ES-I3 (cell line): Measurements from ENCODE around the gene SRPRB.

Experiments
- H3K36me3 ChIP-seq: 2 replicates; pipeline ENCODE4 v1.6.1; 2013; ENCODE audit warnings: mild to moderate bottlenecking, low read length, control low read depth, moderate library complexity; ENCODE audit not compliant: insufficient read depth
- H3K4me1 ChIP-seq: 2 replicates; pipeline ENCODE4 v1.6.1; 2013; ENCODE audit warnings: mild to moderate bottlenecking, control low read depth, low read length; ENCODE audit not compliant: insufficient read depth
- H3K9ac ChIP-seq: 2 replicates; pipeline ENCODE4 v1.6.1; 2013; ENCODE audit warnings: low read depth, mild to moderate bottlenecking, low read length, moderate library complexity
- H3K9me3 ChIP-seq: 2 replicates; pipeline ENCODE4 v1.6.1; 2013; ENCODE audit warnings: mild to moderate bottlenecking, low read length, moderate library complexity; ENCODE audit not compliant: control insufficient read depth, insufficient read depth

Gene SRPRB

DNA sequence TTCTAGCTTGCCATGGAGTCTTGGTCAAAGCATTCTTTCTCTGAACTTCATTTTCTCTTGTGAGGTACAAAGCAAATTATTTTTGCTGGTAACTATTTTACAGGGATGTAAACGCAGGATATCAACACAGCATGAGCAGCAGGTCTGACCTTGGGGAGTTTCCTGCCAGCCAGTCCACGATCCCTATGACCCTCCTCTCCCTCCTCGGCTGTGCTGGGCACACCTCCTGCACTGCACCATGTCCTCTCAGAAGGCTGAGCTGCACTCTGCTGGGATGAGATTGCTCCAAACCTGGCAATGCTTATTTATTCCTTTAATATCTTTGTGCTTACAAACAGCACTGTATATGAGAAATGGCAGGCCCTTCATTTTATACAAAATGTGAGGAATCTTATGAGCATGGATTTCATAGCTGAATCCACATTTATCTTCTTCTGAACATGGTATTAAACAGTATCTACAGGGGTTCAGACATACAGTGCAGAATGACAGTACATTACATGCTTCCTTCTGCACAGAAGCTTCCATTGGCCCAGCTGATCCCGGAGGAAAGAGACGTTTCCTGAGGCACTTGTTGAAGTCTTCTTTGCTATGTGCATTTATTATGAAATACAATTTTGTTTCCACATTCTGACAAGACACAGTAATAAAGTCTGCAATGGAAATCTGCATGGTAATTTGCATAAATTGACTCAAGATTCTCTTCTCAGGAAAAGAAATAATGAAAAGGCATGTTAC is 48.8 kb downstream of the SRPRB start:
- H3K36me3 ChIP-seq, result no peaks in the 10 kb centered on the region
- no peak overlapping the region for H3K9ac ChIP-seq
- no peaks in the 10 kb centered on the region for H3K9me3 ChIP-seq
- peaks cover 13% of the 10 kb centered on the region for H3K4me1 ChIP-seq

DNA sequence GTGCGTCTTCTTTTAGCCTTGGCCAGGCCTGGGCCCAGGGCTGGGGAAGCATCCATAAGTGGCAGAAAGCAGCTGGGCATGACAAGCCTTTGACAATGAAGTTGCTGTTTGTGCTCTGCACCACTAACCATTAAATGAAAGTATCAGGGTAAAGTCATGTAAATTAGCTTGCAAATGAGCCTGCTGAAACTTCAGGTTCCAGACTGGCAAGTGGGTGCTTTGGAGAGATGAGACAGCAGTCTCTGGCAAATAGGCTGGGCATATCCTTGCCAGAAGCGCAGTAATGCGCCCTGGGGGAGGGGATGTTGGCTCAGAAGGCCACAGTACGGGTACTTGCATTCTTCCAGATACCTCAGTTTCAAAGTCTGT is 49.4 kb downstream of the SRPRB start:
- no peaks in the 10 kb centered on the region for H3K36me3 ChIP-seq
- no peaks in the 10 kb centered on the region for H3K9me3 ChIP-seq
- H3K9ac ChIP-seq, result no peak overlapping the region
- peaks cover 13% of the 10 kb centered on the region for H3K4me1 ChIP-seq

DNA sequence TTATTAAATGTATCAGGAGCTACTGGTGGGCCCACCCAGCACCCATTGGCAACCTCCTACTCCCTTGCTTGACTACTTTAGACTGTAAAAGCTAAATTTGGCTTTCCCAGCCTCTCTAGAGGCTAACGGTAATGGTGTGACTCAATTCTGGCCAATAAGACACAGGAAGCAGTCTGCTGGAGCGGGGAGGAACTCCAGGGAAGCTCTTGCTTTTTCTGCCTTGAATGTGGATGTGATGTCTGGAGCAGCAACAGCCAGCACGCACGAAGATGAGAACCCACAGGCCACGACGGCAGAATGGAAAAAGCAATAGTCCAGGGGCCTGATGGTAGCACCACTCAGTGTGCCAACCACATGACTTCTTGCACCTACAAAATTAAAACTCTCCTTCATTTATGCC is 50.2 kb downstream of the SRPRB start:
- Histone ChIP-seq H3K36me3 (no peaks in the 10 kb centered on the region), H3K9ac (no peak overlapping the region)

DNA sequence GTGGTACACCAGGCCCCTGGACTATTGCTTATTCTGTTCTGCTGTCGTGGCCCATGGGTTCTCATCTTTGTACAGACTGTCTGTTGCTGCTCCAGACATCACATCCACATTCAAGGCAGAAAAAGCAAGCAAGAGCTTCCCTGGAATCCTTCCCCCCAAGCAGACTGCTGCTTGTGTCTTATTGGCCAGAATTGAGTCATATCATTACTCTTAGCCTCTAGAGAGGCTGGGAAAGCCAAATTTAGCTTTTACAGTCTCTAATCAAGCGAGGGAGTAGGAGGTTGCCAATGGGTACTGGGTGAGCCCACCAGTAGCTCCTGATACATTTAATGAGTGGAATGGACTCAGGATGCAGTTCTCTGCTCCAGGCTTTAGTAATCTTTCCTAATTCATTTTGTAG is 50.7 kb downstream of the SRPRB start:
- Histone ChIP-seq H3K4me1 (peaks cover 13% of the 10 kb centered on the region), H3K36me3 (no peaks in the 10 kb centered on the region), H3K9ac (no peak overlapping the region), H3K9me3 (no peaks in the 10 kb centered on the region)

More for the DNA sequence above, 50.2 kb downstream of the SRPRB start:
- Histone ChIP-seq H3K4me1 (peaks cover 13% of the 10 kb centered on the region), H3K9me3 (no peaks in the 10 kb centered on the region)

DNA sequence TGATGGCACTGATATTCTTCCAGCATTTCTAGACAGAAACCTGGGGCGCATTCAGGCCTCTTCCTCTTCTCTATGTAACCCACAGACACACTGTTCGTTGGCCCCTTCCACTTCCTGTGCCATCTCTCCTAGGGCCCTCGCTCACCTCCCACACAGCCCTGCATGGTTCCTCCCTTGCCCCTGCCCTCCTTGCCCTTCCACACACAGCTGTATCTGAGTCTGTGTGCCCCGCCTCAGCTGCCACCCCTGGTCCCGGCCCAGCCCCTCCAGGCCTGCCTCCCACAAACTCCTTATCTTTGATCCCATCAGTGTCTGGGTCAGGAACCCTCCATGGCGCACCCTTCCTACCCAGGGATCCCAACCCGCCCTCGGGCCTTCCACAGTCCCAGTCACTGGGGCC is 52.2 kb downstream of the SRPRB start:
- Histone ChIP-seq H3K9me3 (no peaks in the 10 kb centered on the region), H3K4me1 (peaks cover 13% of the 10 kb centered on the region), H3K9ac (no peak overlapping the region), H3K36me3 (no peaks in the 10 kb centered on the region)

DNA sequence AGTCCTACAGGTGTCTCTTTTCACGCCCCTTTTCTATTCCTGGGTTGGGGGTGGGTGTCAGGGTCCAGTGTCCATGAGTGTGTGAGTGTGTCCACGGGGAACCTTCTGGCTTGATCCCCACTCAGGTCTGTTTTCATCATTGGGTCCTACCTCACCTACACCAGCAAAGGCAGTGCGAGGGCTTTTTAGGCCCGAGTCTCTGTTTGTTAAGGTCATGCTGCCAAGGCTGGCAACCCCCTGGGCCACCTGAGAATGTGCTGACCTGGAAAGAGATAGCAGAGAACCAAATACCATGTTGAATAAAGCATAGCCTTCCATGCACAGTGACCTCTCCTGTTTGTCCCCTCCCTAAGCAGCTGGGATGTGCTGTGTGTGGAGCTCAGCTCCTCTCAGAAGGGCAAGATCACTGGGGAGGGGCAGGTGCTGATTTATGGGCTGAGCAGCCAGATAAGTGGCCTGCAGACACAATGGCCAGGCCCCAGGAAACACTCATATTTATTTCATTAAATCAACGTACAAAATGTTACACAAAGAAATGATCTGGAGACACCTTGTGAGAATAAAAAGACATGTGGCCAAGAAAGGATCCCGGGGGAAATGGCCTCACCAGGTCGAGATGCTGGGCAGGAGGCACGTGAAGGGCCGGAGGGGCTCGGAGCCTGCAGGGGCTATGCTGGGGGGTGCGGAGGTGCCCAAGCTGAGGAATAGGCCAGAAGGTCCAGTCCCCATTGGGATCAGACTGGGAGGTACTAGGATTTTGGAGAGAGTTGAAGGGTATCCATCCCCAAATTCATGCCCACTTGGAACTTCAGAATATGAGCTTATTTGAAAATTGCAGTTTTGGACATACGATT is 54.0 kb downstream of the SRPRB start:
- H3K9ac ChIP-seq, result no peak overlapping the region
- H3K36me3 ChIP-seq, result no peaks in the 10 kb centered on the region
- H3K4me1 ChIP-seq, result peaks cover 10% of the 10 kb centered on the region
- H3K9me3 ChIP-seq, result no peaks in the 10 kb centered on the region

DNA sequence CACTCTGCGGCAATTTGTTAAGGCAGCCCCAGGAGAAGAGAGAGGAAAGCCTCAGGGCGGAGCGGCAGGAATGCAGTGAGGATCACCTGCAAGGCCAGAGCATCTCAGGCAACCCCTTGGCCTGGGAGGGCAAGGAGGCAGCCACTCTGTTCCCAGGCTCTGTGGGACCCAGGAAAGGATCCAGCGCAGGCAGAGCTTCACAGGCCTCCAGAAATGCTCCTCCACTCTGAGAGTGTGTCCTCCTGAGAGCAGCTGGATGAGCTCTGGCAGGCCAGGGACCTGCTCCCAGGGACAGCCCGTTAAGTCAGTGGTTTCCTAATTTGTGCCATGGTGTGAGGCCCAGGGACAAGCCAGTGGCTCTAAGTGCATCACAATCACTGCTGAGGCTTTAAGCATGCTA is 54.9 kb downstream of the SRPRB start:
- Histone ChIP-seq H3K36me3 (no peaks in the 10 kb centered on the region), H3K9ac (no peak overlapping the region), H3K4me1 (peaks cover 3% of the 10 kb centered on the region; the same call in 1 of the 2 replicates), H3K9me3 (no peaks in the 10 kb centered on the region)

DNA sequence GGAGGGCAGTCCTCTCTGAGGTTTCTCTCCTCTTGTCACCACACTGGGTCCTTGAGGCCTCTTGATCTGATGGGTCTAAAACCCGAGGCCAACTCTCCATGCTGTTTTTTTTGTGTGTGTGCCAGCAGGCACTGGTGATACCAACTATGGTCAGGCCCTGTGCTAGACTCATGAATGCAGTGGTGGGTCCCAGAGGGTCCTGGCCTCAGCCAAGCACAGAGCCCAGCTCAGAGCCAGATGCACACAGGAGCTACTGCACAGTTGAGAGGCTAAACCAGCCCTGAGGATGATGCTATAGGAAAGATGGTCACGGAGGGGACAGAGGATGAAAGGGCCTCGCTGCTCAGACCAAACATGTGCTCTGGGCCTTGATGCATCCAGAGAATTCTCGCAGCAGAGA is 56.5 kb downstream of the SRPRB start:
- Histone ChIP-seq H3K36me3 (no peaks in the 10 kb centered on the region), H3K4me1 (no peaks in the 10 kb centered on the region), H3K9me3 (no peaks in the 10 kb centered on the region), H3K9ac (no peak overlapping the region)

DNA sequence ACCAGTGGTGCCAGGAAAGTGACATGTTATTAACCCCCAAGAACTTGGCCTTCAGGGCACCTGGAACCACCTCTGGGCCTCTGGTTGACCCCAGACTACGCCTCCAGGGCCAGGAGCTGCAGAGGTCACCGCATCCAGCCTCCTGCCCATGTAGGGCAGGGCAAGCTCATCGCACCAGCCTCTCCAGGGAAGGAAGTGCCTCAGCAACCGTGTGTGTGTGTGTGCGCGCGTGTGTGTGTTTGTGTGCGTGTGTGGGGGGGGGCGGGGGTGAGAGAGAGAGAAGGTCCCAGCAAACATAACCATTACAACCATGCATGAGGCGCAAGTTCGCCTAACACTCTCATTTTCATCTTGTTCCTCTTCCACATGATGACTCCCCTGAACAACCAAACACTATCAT is 58.3 kb downstream of the SRPRB start:
- Histone ChIP-seq H3K9ac (no peak overlapping the region), H3K36me3 (no peaks in the 10 kb centered on the region), H3K9me3 (no peaks in the 10 kb centered on the region), H3K4me1 (no peaks in the 10 kb centered on the region)

DNA sequence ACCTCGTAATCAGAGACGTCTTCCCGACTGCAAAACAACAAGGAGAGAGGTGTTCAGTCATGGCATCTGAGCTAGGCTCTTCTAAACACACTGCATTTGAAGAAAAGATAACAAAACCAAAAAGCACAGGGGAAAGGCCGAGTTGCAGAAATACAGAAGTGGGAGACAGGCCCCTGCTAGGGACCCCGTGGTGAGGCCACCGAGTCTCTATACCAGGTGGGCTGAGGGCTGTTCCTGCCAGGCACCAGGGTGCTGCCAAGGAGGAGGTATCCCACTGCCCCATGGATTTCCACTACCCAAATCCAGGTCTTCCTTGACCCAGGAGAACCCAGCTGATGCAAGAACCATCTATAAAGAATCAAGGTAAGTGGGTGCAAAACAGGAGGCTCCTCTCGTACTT is 59.0 kb downstream of the SRPRB start:
- H3K9ac ChIP-seq, result no peak overlapping the region
- no peaks in the 10 kb centered on the region for H3K9me3 ChIP-seq
- H3K4me1 ChIP-seq, result no peaks in the 10 kb centered on the region
- no peaks in the 10 kb centered on the region for H3K36me3 ChIP-seq

DNA sequence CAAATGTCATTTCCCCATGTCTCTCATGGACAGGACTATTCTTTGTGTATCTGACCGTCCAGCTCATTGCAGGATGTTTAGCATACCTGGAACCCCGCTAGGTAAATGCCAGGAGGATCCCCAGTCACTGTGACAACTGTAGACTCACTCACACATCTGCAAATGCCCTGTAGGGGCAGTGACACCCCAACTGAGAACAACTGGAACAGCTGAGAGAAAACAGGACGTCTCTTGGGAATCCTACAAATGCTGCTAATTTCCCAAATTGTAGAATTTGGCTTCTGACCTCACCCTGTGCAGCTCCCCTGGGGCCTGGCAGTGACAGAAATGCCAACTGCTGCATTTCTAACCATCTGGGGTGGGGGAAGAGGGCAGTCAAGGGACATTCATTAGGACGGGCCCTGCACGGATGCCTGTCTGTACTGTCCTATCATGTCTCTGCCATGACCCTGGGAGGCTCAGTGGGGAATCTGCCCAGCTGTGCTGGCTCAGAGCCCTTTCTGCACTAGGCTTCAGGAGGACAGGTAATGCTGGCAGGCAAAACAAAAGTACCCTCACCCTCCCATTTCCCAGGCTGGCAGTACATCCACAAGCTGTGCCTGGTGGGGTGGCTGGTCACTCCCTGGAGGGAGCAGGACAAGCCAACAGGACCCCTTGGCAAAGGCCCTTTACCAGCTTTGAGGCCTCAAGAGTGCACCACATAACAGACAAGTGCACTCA is 59.7 kb downstream of the SRPRB start:
- no peaks in the 10 kb centered on the region for H3K4me1 ChIP-seq
- no peak overlapping the region for H3K9ac ChIP-seq
- no peaks in the 10 kb centered on the region for H3K9me3 ChIP-seq
- no peaks in the 10 kb centered on the region for H3K36me3 ChIP-seq

DNA sequence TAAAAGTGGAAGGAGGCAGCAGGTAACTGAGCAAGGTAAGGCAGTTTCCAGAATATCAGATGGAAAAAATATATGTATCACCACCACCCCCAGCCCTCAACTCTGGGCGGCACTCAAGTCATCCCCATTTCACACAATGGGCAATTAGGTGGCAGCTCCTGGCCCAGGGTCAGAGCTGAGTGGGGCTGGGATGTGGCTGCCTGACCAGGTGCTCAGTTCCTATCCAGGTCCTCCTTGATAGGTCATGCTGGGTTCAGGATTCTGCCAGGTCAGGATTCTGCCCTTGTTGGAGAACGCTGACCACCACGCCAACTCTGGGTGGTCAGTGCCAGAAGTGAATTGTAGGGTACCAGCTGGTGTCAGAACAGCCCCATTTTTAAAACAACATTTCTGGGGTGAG is 60.5 kb downstream of the SRPRB start:
- H3K4me1 ChIP-seq, result no peaks in the 10 kb centered on the region
- H3K9me3 ChIP-seq, result no peaks in the 10 kb centered on the region
- no peaks in the 10 kb centered on the region for H3K36me3 ChIP-seq
- H3K9ac ChIP-seq, result no peak overlapping the region

DNA sequence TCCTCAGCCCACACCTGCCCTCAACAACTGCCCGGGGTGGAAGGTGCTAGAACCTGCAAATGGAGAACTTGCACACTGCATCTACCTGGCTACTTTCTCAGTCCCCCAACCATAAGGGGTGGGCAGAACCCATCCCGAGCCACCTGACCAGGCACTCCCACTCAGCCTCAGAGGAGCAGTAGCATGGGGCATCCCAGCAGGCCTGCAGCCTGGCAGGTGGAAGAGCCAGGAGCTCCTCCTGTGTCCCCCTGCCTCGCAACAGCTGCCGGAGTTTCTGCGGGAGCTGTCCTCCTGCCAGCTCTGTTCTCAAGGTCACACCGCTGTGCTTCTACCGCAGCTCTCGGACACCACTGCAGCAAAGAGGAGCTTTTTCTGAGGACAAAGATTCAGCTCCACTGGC is 62.6 kb downstream of the SRPRB start:
- no peak overlapping the region for H3K9ac ChIP-seq
- H3K36me3 ChIP-seq, result no peaks in the 10 kb centered on the region
- H3K9me3 ChIP-seq, result no peaks in the 10 kb centered on the region
- H3K4me1 ChIP-seq, result no peaks in the 10 kb centered on the region

DNA sequence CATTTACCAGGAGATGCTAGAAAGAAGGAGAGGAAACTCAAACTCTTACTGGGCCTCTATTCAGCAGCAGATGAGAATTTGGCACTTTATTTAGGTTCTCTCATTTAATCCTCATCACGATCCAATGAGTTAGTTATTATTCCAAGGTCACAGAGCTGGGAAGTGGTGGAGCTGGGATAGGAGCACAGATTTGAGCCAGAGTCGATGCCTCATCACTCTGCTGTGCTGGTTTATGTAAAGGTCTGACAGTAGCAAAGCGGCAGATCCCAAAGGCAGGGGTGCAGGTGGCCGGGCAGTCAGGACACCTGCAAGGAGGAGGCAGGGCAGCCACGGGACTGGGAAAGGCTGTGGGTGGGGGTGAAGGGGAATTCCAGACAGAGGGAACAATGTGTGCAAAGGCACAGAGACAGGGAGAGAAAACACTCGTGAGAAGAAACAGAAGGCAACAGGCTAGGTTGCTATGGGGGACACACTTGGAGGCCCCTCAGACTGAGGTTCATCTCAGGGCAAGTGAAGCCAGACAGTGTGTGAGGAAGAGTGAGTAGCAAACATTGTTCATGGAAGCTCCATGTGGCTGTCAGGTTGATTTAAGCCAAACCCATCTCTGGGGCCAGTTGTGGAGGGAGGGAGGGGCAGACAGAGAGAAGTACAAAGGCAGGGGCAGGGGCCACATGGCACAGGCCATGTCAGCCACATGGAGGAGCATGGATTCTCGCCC is 63.3 kb downstream of the SRPRB start:
- Histone ChIP-seq H3K9ac (no peak overlapping the region), H3K9me3 (no peaks in the 10 kb centered on the region), H3K36me3 (no peaks in the 10 kb centered on the region), H3K4me1 (no peaks in the 10 kb centered on the region)
